Measurements from ENCODE around the gene AGBL4.

DNA sequence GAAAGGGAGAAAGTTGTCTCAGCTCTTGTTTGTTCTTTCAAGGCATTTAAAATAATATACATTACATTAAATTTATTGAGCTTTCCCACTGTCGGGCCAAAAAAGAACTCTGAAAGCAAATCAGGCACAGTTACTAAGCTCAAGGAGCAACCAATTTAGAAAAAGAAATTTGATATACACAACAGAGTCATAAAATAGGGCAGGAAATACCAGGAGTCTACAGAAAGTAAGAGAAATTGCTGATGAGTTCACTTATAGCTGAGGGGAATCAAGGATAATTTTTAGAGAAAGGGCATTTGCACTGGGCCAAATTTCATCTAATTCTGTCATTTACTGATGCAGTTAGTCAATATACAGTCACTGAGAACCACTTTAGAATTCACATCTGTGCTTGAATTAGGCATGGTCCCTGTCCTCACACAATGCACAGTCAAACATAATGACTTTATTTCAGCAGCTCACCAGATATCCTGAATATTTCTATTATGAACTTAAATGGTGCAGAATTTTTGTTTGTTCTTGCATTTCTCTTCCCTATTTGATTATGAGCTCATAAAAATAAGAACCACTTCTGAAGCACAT lies 997.4 kb downstream of the AGBL4 start:
- no peak for TF ChIP-seq CTCF (IDR thresholded peaks at IDR 0.05)
- no peak for TF ChIP-seq ZFX (IDR thresholded peaks at IDR 0.05; ENCODE audit: borderline replicate concordance)

Data from 22Rv1 (cell line).